ENCODE results near the gene THRAP3.
A peak's percentile ranks its signal among the peaks of the same experiment; 100 is the strongest.
"Not testable (repeated sequence)": the region's sequence is repeated elsewhere in the genome, so short reads cannot be mapped to it uniquely, and the experiment has no call there.

The THRAP3 gene

DNA sequence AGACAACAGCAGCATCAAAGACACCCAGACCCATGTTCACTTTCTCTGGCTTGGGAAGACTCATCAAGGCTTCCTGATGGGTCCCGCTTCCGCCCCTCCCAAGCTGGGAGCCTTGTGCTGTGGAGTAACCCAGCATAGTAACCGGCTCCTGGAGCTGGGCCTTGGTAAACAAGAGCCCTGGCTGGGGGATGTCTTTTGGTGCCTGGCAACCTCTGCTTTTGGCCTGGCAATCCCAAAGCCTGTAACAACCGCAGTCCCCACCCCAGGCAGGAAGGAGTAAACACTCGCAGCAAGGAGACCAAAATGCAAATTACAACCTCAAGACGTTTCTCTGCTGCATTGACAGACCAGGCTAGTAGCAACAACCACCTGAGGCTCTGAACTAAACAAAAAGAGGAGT is 16.9 kb upstream of the THRAP3 start:
- Histone ChIP-seq H3K27me3 (ENCODE audit: control insufficient read depth in 1 of 2, insufficient read depth in 2 of 2, low read length in 2 of 2) (no peaks in the 10 kb centered on the region), H3K4me1 (ENCODE audit: control insufficient read depth, insufficient read depth, low read length) (peaks cover 30% of the 10 kb centered on the region), H3K9me3 (ENCODE audit: control insufficient read depth in 2 of 2, low read length in 2 of 2) (no peaks in the 10 kb centered on the region), H3K9ac (ENCODE audit: low read length in 2 of 2) (peak overlapping the region in 1 of 2 donors; percentile 5), H3K27ac (ENCODE audit: low read length) (peak overlapping the region; percentile 53), H3K36me3 (ENCODE audit: control insufficient read depth in 2 of 2, insufficient read depth in 2 of 2, low read length in 2 of 2) (no peaks in the 10 kb centered on the region), H3K4me3 (ENCODE audit: low read length in 2 of 2) (peak overlapping the region; percentile 15 to 47)

DNA sequence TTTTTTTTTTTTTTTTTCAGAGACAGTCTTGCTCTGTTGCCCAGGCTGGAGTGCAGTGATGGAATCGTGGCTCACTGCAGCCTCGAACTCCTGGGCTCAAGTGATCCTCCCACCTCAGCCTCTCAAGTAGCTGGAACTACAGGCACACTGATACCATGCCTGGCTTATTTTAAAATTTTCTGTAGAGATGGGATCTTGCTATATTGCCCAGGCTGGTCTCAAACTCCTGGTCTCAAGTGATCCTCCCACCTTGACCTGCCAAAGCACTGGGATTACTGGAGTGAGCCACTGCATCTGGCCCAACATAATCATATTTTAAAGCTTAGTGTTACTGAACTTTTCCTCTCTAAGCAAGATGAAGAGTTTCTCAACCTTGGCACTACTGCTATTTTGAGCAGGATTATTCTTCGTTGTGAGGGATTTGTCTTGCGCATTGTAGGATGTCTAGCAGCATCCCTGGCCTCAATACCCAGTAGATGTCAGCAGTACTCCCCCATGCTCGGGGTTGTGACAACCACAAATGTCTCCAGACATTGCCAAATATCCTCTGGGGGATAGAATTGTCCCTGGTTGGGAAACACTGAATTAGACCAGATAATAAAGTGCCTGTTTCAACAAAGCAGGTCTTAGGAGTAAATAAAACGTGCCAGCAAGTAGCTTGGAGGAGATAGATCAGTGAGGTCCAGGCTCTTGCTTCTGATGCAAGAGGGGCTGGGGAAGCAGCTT is 15.1 kb upstream of the THRAP3 start:
- H3K9me3 ChIP-seq (ENCODE audit: control insufficient read depth in 2 of 2, low read length in 2 of 2): no peaks in the 10 kb centered on the region
- H3K4me1 ChIP-seq (ENCODE audit: control insufficient read depth, insufficient read depth, low read length): peaks cover 26% of the 10 kb centered on the region
- H3K4me3 ChIP-seq (ENCODE audit: low read length in 2 of 2): no peak overlapping the region
- H3K9ac ChIP-seq (ENCODE audit: low read length in 2 of 2): no peak overlapping the region
- H3K36me3 ChIP-seq (ENCODE audit: control insufficient read depth in 2 of 2, insufficient read depth in 2 of 2, low read length in 2 of 2): no peaks in the 10 kb centered on the region
- no peak overlapping the region for H3K27ac ChIP-seq (ENCODE audit: low read length)
- H3K27me3 ChIP-seq (ENCODE audit: control insufficient read depth in 1 of 2, insufficient read depth in 2 of 2, low read length in 2 of 2): no peaks in the 10 kb centered on the region

DNA sequence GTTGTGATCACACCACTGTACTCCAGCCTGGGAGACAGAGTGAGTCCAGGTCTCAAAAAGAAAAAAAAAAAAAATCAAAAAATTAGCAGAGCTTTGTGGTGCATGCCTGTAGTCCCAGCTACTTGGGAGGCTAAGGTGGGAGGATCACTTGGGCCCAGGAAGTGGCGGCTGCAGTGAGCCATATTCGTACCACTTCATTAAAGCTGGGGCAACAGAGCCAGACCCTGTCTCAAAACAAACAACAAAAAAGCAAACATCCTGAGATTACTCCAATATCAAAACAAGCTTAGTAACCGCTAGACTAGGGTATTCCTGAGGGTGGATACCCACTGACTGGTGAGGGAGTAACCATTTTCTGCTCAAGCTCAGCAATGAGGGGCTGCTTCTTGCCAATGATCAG is 12.9 kb upstream of the THRAP3 start:
- Histone ChIP-seq H3K27me3 (ENCODE audit: control insufficient read depth in 1 of 2, insufficient read depth in 2 of 2, low read length in 2 of 2) (no peaks in the 10 kb centered on the region), H3K4me1 (ENCODE audit: control insufficient read depth, insufficient read depth, low read length) (peaks cover 18% of the 10 kb centered on the region), H3K36me3 (ENCODE audit: control insufficient read depth in 2 of 2, insufficient read depth in 2 of 2, low read length in 2 of 2) (no peaks in the 10 kb centered on the region), H3K4me3 (ENCODE audit: low read length in 2 of 2) (no peak overlapping the region), H3K9ac (ENCODE audit: low read length in 2 of 2) (no peak overlapping the region), H3K27ac (ENCODE audit: low read length) (no peak overlapping the region), H3K9me3 (ENCODE audit: control insufficient read depth in 2 of 2, low read length in 2 of 2) (no peaks in the 10 kb centered on the region)

DNA sequence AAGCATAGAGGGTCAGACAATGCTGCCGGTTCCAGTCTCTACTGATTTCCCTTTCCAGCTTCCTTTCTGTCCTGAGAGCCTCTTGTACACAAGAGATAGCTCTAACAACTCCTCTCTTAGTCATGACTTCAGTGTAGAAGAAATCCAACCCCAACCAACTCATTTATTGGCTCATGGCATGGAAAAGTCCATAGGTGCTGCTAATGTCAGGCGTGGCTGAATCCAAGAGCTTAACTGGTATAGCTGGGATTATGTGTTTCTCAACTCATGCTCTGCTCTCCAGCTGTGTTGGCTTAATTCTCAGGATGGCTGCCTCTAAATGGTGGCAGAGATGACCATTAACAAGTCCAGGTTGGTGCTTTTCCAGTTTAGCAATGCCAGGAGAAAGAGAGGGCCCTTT is 12.4 kb upstream of the THRAP3 start:
- Histone ChIP-seq H3K4me1 (ENCODE audit: control insufficient read depth, insufficient read depth, low read length) (peaks cover 13% of the 10 kb centered on the region), H3K9ac (ENCODE audit: low read length in 2 of 2) (no peak overlapping the region), H3K4me3 (ENCODE audit: low read length in 2 of 2) (no peak overlapping the region), H3K27me3 (ENCODE audit: control insufficient read depth in 1 of 2, insufficient read depth in 2 of 2, low read length in 2 of 2) (no peaks in the 10 kb centered on the region), H3K27ac (ENCODE audit: low read length) (no peak overlapping the region), H3K9me3 (ENCODE audit: control insufficient read depth in 2 of 2, low read length in 2 of 2) (no peaks in the 10 kb centered on the region), H3K36me3 (ENCODE audit: control insufficient read depth in 2 of 2, insufficient read depth in 2 of 2, low read length in 2 of 2) (no peaks in the 10 kb centered on the region)

DNA sequence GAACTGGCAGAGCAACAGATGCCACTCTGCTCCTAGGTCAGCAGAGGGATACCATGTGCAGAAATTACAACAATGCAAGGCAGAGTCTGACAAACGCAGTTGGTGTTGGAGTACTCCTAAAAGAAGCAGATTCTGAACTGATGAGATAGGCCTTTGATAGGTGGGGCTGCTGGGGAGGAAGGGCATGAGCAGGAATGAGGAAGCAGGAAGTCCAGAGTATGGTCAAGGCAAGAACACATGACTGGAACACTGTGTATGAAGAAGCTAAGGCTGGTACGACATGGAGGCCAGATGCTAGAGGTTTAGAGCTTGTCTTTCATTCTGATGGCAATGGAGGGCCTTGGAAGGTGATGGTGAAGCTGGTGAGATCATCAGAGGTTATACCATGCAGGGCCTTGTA is 11.5 kb upstream of the THRAP3 start:
- no peak overlapping the region for H3K9ac ChIP-seq (ENCODE audit: low read length in 2 of 2)
- H3K4me3 ChIP-seq (ENCODE audit: low read length in 2 of 2): no peak overlapping the region
- H3K27ac ChIP-seq (ENCODE audit: low read length): no peak overlapping the region
- no peaks in the 10 kb centered on the region for H3K27me3 ChIP-seq (ENCODE audit: control insufficient read depth in 1 of 2, insufficient read depth in 2 of 2, low read length in 2 of 2)
- no peaks in the 10 kb centered on the region for H3K36me3 ChIP-seq (ENCODE audit: control insufficient read depth in 2 of 2, insufficient read depth in 2 of 2, low read length in 2 of 2)
- H3K4me1 ChIP-seq (ENCODE audit: control insufficient read depth, insufficient read depth, low read length): peaks cover 4% of the 10 kb centered on the region
- H3K9me3 ChIP-seq (ENCODE audit: control insufficient read depth in 2 of 2, low read length in 2 of 2): no peaks in the 10 kb centered on the region

DNA sequence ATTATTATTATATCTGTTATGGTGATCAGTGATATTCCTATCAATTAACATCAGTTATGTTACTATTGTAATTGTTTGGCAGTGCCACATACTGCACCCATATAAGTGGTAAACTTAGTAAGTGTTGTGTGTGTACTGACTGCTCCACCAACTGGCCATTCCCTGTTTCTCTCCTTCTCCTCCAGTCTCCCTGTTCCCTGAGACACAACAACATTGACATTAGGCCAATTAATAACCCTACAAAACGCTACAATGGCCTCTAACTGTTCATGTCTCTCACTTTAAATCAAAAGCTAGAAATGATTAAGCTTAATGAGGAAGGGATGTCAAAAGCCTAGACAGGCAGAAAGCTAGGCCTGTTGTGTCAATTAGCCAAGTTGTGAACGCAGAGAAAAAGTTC is 6.6 kb upstream of the THRAP3 start:
- Histone ChIP-seq H3K27ac (ENCODE audit: low read length) (no peak overlapping the region), H3K9me3 (ENCODE audit: control insufficient read depth in 2 of 2, low read length in 2 of 2) (no peaks in the 10 kb centered on the region), H3K27me3 (ENCODE audit: control insufficient read depth in 1 of 2, insufficient read depth in 2 of 2, low read length in 2 of 2) (no peaks in the 10 kb centered on the region), H3K4me1 (ENCODE audit: control insufficient read depth, insufficient read depth, low read length) (peaks cover under 1% of the 10 kb centered on the region), H3K4me3 (ENCODE audit: low read length in 2 of 2) (no peak overlapping the region), H3K9ac (ENCODE audit: low read length in 2 of 2) (no peak overlapping the region), H3K36me3 (ENCODE audit: control insufficient read depth in 2 of 2, insufficient read depth in 2 of 2, low read length in 2 of 2) (no peaks in the 10 kb centered on the region)

DNA sequence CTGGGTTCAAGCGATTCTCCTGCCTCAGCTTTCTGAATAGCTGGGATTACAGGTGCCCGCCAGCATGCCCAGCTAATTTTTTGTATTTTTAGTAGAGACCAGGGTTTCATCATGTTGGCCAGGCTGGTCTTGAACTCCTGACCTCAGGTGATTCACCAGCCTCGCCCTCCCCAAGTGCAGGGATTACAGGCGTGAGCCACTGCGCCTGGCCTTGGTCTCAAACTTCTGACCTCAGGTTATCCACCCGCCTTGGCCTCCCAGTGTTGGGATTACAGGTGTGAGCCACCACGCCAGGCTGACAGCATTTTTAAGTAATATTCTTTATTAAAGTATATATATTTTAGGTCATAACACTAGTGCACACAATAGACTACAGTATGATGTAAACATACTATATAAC is 2.3 kb upstream of the THRAP3 start:
- not testable (repeated sequence) for H3K4me3 ChIP-seq (ENCODE audit: low read length in 2 of 2); H3K36me3 ChIP-seq (ENCODE audit: control insufficient read depth in 2 of 2, insufficient read depth in 2 of 2, low read length in 2 of 2); H3K27ac ChIP-seq (ENCODE audit: low read length); H3K27me3 ChIP-seq (ENCODE audit: control insufficient read depth in 1 of 2, insufficient read depth in 2 of 2, low read length in 2 of 2); H3K9ac ChIP-seq (ENCODE audit: low read length in 2 of 2); H3K9me3 ChIP-seq (ENCODE audit: control insufficient read depth in 2 of 2, low read length in 2 of 2)
- peaks cover 24% of the 10 kb centered on the region for H3K4me1 ChIP-seq (ENCODE audit: control insufficient read depth, insufficient read depth, low read length)

DNA sequence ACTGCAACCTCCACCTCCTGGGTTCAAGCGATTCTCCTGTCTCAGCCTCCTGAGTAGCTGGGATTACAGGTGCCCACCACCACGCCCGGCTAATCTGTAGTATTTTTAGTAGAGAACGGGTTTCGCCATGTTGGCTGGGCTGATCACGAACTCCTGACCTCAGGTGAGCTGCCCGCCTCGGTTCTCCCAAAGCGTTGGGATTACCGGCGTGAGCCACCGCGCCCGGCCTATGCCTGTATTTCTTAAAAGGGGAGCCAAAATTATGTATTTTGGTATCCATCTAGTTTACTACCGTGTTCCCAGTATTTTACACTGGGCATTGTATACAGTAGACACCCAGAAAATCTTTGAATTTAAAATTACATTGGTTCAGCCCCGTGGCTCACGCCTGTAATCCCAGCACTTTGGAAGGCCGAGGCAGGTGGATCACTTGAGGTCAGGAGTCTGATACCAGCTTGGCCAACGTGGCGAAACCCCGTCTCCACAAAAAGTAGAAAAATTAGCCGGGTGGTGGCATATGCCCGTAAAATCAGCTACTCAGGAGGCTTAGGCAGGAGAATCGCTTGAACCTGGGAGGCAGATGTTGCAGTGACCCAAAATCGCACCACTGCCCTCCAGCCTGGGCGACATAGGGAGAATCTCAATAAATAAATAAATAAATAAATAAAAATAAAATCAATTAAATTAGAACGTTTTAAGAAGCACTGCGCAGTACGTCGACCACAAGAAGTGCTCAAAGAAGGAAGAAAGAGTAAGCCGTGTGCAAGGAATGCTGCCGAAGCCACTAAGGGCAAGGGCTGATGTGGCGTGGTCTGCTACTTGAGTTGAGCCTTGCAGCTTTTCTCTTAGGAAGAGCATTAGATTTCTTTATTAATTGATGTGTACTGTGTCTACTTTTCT is 1.5 kb upstream of the THRAP3 start:
- Histone ChIP-seq H3K4me3 (ENCODE audit: low read length in 2 of 2) (peak overlapping the region; percentile 88 to 93), H3K9me3 (ENCODE audit: control insufficient read depth in 2 of 2, low read length in 2 of 2) (no peaks in the 10 kb centered on the region), H3K27me3 (ENCODE audit: control insufficient read depth in 1 of 2, insufficient read depth in 2 of 2, low read length in 2 of 2) (no peaks in the 10 kb centered on the region), H3K36me3 (ENCODE audit: control insufficient read depth in 2 of 2, insufficient read depth in 2 of 2, low read length in 2 of 2) (no peaks in the 10 kb centered on the region), H3K27ac (ENCODE audit: low read length) (peak overlapping the region; percentile 99), H3K9ac (ENCODE audit: low read length in 2 of 2) (peak overlapping the region; percentile 94 to 98), H3K4me1 (ENCODE audit: control insufficient read depth, insufficient read depth, low read length) (peaks cover 31% of the 10 kb centered on the region)

DNA sequence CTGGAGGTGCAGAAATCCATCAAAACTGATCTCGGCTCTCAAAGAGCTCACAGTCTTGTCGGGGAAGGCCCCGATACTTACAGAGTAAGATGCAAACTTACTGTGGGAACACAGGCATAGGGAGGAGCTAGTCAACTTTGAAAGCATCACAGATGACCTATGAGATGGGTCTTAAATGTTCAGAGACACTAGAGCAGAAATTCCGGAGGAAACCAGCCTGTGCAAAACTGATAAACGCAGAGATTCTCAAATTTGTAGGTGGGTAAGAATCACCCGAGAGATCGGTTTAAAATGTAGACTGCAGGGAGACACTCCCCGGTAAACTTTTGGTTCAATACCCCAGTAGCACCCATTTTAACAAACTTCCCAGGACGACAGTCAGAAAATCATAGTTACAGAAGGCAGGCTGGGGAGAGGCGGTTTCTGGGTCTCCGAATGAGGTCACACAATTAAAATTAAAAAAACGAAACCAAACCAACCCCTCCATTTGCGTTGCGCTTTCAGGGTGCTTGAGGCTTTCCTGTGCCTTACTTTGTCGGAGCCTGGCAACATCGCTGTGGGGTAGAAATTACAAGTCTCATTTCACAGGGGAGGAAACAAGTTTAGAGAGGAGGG is 755 bp upstream of the THRAP3 start:
- H3K4me1 ChIP-seq (ENCODE audit: control insufficient read depth, insufficient read depth, low read length): peaks cover 31% of the 10 kb centered on the region
- peak overlapping the region; percentile 94 to 98 for H3K9ac ChIP-seq (ENCODE audit: low read length in 2 of 2)
- peak overlapping the region; percentile 99 for H3K27ac ChIP-seq (ENCODE audit: low read length)
- H3K9me3 ChIP-seq (ENCODE audit: control insufficient read depth in 2 of 2, low read length in 2 of 2): no peaks in the 10 kb centered on the region
- no peaks in the 10 kb centered on the region for H3K36me3 ChIP-seq (ENCODE audit: control insufficient read depth in 2 of 2, insufficient read depth in 2 of 2, low read length in 2 of 2)
- no peaks in the 10 kb centered on the region for H3K27me3 ChIP-seq (ENCODE audit: control insufficient read depth in 1 of 2, insufficient read depth in 2 of 2, low read length in 2 of 2)
- H3K4me3 ChIP-seq (ENCODE audit: low read length in 2 of 2): peak overlapping the region; percentile 88 to 93

DNA sequence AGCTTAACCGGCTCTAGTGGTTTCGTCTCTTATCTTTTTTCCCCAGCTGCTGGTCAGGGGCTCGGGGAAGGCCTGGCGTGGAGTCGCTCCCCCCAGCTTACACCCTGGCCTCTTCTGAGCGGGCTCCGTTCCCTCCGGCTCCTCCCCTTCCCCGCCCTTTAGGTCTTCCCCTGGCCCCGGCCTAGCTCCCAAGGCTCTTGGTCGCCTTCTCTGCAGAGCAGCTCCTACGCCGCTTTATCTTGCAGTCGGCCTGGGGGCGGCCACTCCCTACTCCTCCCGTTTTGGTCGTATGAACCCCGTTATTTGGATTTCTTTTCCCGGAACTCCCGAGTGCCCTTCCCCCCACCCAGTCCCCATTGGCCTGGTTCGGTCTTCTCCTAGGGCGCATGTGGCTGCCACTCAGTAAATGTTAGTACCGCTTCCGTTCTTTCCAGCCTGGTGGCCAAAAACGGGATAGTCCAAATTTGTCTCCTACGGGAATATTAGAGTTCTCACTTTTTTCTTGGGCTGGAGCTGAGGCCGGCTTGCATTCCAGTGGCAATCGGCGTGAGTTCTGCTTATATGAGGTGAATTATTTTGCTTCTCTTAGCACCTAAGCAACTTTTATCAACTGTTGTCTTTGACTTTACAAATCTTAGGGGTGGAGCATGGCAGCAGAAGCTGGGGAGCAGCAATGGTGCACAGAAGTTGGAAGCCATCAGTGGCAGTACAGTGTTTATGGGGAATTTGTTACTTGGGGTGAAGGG is 467 bp downstream of the THRAP3 start:
- no peaks in the 10 kb centered on the region for H3K27me3 ChIP-seq (ENCODE audit: control insufficient read depth in 1 of 2, insufficient read depth in 2 of 2, low read length in 2 of 2)
- H3K36me3 ChIP-seq (ENCODE audit: control insufficient read depth in 2 of 2, insufficient read depth in 2 of 2, low read length in 2 of 2): no peaks in the 10 kb centered on the region
- peaks cover 31% of the 10 kb centered on the region for H3K4me1 ChIP-seq (ENCODE audit: control insufficient read depth, insufficient read depth, low read length)

More for the DNA sequence above, 467 bp downstream of the THRAP3 start:
- Histone ChIP-seq H3K4me3 (ENCODE audit: low read length in 2 of 2) (peak overlapping the region; percentile 93 to 96), H3K9me3 (ENCODE audit: control insufficient read depth in 2 of 2, low read length in 2 of 2) (no peaks in the 10 kb centered on the region), H3K9ac (ENCODE audit: low read length in 2 of 2) (peak overlapping the region; percentile 94 to 97), H3K27ac (ENCODE audit: low read length) (peak overlapping the region; percentile 99)
